Amygdala (tissue), 56 donors: ENCODE results near the gene GAS2L1.

ENCODE experiments used
- DNase-seq, 56 donors: peaks; one replicate each; lab custom pipeline; 2025; lab: John Stamatoyannopoulos, UW

The GAS2L1 gene

GRCh38 chr22:29272624-29273023 is 33.8 kb upstream of the GAS2L1 start:
- no peak for DNase-seq

GRCh38 chr22:29275167-29275566 is 31.3 kb upstream of the GAS2L1 start:
- DNase-seq = no peak

- DNase-seq = no peak
Measured at GRCh38 chr22:29275819-29276565, 30.5 kb upstream of the GAS2L1 start.

GRCh38 chr22:29277927-29278326 is 28.5 kb upstream of the GAS2L1 start:
- no peak for DNase-seq

GRCh38 chr22:29284196-29284595 is 22.3 kb upstream of the GAS2L1 start:
- no peak for DNase-seq

GRCh38 chr22:29288837-29289236 is 17.6 kb upstream of the GAS2L1 start:
- DNase-seq = no peak

- no peak for DNase-seq
Measured at GRCh38 chr22:29290061-29290460, 16.4 kb upstream of the GAS2L1 start.

GRCh38 chr22:29291215-29291614 is 15.2 kb upstream of the GAS2L1 start:
- no peak for DNase-seq

- no peak for DNase-seq
Measured at GRCh38 chr22:29292379-29292778, 14.1 kb upstream of the GAS2L1 start.

- DNase-seq = no peak
Measured at GRCh38 chr22:29298641-29299040, 7.8 kb upstream of the GAS2L1 start.

GRCh38 chr22:29299136-29299900 is 7.1 kb upstream of the GAS2L1 start:
- DNase-seq = no peak

- no peak for DNase-seq
Measured at GRCh38 chr22:29300467-29300806, 6.0 kb upstream of the GAS2L1 start.

- DNase-seq = no peak
Measured at GRCh38 chr22:29300807-29301601, 5.4 kb upstream of the GAS2L1 start.

GRCh38 chr22:29301716-29302401 is 4.6 kb upstream of the GAS2L1 start:
- no peak for DNase-seq

- peak in 4 of 56 donors; percentile 27 to 39 (median 33) for DNase-seq
Measured at GRCh38 chr22:29302402-29302680, 4.1 kb upstream of the GAS2L1 start.

GRCh38 chr22:29302681-29303465 is 3.6 kb upstream of the GAS2L1 start:
- DNase-seq = peak in 11 of 56 donors; percentile 30 to 72 (median 46)

GRCh38 chr22:29305836-29306174 is 645 bp upstream of the GAS2L1 start:
- no peak for DNase-seq

GRCh38 chr22:29306835-29307595 is 565 bp downstream of the GAS2L1 start:
- peak in 33 of 56 donors; percentile 27 to 76 (median 58) for DNase-seq

GRCh38 chr22:29307596-29308147 is 1.2 kb downstream of the GAS2L1 start:
- DNase-seq = no peak
